GM20431 (cell line): Measurements from ENCODE around the gene PRKCB.
"Not testable (repeated sequence)": the region's sequence is repeated elsewhere in the genome, so short reads cannot be mapped to it uniquely, and the experiment has no call there.

ENCODE experiments used
- in situ Hi-C: fragments of 300-500 bp; cut with MseI, MboI; formaldehyde crosslinking; loops from one replicate; pipeline ENCODE4 v1.15.0; 2020; ENCODE audit warnings: low sequenced_read_pairs; ENCODE audit not compliant: unreplicated experiment

The PRKCB gene

GRCh38 chr16:23900480-23901177 lies 64.8 kb downstream of the PRKCB start:
- in situ Hi-C loops, result no loop called here

- in situ Hi-C loops, result no loop called here
Measured at GRCh38 chr16:23901178-23902033, 65.6 kb downstream of the PRKCB start.

GRCh38 chr16:23902034-23902747 lies 66.4 kb downstream of the PRKCB start:
- in situ Hi-C loops, result no loop called here

- in situ Hi-C loops, result no loop called here
Measured at GRCh38 chr16:23902748-23903414, 67.1 kb downstream of the PRKCB start.

GRCh38 chr16:23905027-23905426 lies 69.2 kb downstream of the PRKCB start:
- in situ Hi-C loops, result no loop called here

GRCh38 chr16:23907457-23907902 lies 71.7 kb downstream of the PRKCB start:
- in situ Hi-C loops, result no loop called here

GRCh38 chr16:23907903-23908302 lies 72.1 kb downstream of the PRKCB start:
- in situ Hi-C loops, result no loop called here

- in situ Hi-C loops, result no loop called here
Measured at GRCh38 chr16:23908790-23909189, 73.0 kb downstream of the PRKCB start.

- in situ Hi-C loops, result no loop called here
Measured at GRCh38 chr16:23909792-23910418, 74.1 kb downstream of the PRKCB start.

- in situ Hi-C loops, result no loop called here
Measured at GRCh38 chr16:23914946-23915530, 79.3 kb downstream of the PRKCB start.

- in situ Hi-C loops, result not testable (repeated sequence)
Measured at GRCh38 chr16:23916552-23916951, 80.8 kb downstream of the PRKCB start.

GRCh38 chr16:23917621-23918020 lies 81.8 kb downstream of the PRKCB start:
- in situ Hi-C loops, result no loop called here

GRCh38 chr16:23920446-23920845 lies 84.7 kb downstream of the PRKCB start:
- in situ Hi-C loops, result no loop called here

- in situ Hi-C loops, result no loop called here
Measured at GRCh38 chr16:23920899-23921298, 85.1 kb downstream of the PRKCB start.

- in situ Hi-C loops, result no loop called here
Measured at GRCh38 chr16:23922406-23922805, 86.6 kb downstream of the PRKCB start.

GRCh38 chr16:23924128-23924527 lies 88.3 kb downstream of the PRKCB start:
- in situ Hi-C loops, result no loop called here

- in situ Hi-C loops, result no loop called here
Measured at GRCh38 chr16:23927796-23928195, 92.0 kb downstream of the PRKCB start.

GRCh38 chr16:23929237-23929636 lies 93.5 kb downstream of the PRKCB start:
- in situ Hi-C loops, result no loop called here

GRCh38 chr16:23929856-23930255 lies 94.1 kb downstream of the PRKCB start:
- in situ Hi-C loops, result no loop called here
